T-helper 9 cell (primary cell): Measurements from ENCODE around the gene VPS35.

Experiments
- DNase-seq: peaks from one replicate; pipeline ENCODE4 v3.0.0-alpha.2; 2020
- total RNA-seq, 2 donors: gene quantifications; one replicate each; lab custom pipeline; 2026; lab: John Stamatoyannopoulos, UW

The VPS35 gene
- 45.6 to 204 reads per million in 2 donors for total RNA-seq

DNA sequence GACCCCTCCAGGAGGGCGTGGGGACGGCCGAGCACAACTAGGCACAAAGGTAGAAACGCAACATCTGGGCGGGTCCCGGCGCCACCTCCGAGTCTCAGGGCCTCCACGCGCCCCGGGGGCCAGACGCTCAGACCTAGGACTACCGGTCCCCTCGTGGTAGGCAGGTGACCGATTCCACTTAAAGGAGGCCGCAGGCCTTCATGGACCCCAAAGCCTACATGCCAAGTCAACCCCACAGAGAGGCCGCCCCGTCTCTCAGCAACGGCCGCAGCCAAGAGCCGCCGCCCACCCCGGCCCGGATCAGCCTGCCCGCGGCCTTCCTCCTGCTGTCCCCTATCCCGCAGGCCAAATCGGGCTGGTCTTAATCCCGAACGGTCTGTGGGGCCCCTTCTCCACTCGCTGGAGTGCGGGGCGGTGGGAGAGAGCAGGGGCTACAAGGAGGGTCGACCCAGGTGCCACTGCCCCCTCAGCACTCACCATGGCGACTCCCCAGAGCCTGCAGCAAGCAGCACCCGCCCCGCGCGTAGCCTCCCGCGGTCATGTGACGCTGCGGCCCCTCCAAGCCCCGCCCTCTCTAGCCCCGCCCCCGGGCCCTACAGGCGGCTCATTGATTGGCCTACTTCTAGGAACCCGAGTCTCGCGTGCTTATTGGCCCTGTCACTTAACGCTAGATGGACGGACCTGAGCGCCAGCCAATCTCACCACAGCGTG is at the start of gene VPS35:
Gene VPS35, minus strand, starts transcription at position 525 of the 711 bp plus-strand sequence. Its CDS starts 45 bp downstream, at position 480.
- peak; percentile 100 for DNase-seq

DNA sequence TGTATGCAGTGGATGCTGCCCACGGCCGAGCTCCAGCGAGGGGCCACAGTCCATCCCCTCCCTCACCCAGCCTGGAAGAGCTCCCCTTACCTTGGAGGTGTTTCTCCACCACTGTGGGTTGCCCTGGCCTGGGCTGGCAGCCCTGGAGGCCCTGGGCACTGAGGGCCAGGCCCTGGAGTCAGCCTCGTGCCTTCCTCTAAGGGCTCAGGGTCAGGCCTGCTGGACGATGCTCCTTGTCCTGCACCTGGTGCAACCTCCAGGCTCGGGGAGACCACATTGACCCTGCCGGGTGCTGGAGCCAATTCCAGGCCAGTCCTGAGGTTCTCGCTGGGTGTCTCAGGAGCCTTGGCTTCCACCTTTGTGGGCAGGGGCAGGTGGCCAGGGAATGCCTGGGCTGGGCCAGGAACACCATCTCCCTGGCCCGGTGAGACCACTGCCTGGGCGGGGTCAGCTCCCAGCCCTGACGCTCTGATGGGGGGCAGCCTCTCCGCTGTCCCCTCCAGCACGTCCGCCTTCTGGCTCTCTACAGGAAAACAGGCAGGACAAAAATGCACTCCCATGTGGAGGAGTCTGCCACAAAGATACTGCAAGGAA is 48.7 kb upstream of the VPS35 start:
- DNase-seq = no peak

DNA sequence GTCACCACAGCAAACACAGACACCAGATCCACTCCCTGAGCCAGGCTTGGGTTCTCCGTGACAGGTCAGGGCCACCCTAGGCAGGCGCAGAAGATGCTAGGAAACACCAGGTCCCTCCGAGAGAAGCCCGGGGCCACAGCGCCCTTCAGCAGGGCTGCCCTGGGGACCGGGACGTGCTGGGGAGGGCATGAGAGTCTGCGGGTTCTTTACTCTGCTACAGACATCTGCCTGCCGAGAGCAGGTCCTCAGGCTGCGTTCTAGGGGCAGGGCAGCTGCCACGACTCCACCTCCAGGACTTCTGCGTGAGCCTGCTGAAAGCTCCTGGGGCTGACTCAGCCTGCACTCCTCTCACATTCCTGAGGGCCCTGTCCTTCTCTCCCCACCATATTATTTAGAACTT is 47.7 kb upstream of the VPS35 start:
- no peak for DNase-seq

DNA sequence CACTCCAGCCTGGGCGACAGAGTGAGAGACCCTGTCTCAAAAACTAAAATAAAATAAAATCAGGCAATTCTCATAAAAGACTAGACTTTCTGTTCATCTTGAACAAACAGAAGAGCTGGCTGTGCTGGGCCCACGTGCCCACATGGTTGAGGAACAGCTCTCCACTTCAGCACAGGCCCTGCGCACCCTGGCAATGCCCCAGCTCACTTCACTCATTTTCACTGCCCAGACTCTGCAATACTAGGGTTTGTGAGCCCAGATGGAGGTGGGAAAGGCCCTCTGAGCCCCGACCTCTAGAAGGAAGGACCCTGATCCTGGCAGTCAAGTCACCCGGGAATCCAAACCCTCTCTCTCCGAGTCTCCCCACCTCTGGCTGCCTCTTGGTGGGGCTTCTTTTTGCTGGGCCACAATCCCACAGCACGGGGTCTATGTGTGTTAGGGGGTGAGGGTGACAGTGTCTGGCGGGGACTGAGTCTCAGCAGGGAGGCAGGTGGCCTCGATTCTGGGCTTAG is 44.4 kb upstream of the VPS35 start:
- DNase-seq = no peak

DNA sequence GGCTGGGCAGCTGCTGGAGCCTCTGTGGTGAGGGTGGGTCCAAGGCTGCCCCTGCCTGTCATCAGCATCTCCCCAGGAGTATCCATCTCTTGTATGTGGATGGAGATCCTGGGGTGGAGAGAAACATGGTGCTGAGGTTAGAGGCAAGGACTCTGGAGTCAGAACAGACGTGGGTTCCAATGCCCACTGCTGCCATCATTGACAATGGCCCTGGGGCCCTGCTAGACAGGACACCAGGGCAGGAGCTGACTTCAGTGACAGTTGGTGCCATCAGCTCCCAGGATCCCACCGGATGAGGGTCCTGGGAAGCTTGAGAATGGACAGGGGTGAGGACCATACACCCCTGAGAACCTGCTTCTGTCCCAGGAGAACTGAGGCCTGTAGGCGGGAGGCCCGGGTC is 43.6 kb upstream of the VPS35 start:
- no peak for DNase-seq

DNA sequence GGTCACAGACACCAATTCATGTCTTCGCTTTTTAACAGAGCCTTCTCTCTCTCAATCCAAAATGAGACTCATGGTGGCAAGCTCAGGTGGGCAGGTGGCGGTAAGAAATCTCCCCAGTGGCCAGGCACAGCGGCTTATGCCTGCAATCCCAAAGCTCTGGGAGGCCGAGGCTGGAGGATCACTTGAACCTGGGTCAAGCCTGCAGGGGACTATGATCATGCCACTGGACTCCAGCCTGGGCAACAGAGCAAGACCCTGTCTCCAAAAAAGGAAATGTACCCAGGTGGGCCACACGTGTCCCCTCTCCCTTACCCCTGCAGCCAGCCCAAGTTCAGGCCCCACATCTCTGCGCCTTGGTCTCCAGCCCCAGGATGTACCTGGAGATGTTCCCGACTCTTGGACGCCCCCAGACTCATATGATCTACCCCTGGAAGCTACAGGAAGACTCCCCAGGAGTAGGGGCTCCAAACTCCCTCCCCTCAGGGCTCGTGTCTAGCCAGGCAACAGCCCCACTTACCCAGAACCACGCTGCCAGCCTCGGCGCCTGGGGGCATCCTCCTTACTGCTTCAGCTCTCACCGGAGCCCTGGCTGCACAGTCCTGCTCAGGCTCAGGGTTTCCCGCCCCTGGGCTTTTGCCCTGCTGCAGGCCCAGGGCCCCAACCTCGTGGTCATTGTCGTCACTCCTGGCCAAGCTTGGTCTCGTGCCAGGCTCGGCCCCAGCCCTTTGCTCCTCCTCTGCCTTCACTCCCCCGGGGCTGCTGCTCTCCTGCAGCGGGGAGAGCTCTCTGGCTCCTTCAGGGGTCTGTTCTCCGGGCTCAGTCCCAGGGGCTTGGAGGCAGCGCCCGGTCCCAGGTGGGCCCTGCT is 42.9 kb upstream of the VPS35 start:
- no peak for DNase-seq

DNA sequence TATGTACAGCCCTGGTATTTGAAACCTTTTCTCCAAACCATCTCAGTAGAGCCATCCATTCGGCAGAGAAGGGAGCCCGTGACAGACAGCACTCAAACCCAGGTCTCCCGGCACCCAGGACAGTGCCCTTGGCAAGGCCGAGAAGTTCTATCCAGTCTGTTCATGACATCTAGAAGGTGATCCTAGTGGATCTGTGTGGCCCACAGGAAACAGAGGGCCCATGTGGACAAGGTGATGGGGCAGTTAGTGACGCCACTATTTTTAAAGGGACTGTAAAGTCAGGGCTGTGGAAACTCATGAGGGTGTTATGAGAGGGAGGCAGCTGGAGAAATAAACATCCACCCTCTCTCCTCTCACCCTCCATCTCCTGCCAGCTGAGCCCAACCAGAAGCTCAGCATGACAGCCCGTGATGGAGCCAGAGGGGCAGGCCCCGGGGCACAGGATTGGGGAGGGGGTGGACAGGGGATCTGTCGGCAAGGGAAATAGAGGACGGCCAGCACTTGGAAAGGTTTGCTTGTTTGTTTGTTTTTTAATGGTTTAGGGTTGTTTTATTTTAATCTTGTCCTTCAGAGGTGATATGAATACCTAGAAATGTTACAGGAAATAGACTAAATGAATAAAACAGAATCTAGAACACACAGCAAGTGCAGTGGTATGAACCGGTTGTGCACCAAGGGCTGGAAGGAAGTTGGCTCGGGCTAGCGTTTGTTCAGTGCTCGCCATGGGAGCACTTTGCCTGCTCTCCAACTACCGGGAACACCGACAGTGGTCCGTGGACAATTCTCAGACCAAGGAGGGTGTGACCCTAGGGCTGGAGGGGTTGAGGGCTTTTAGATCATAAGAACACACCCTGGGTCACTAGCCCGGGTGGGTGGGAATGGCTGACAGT is 42.1 kb upstream of the VPS35 start:
- DNase-seq = no peak

DNA sequence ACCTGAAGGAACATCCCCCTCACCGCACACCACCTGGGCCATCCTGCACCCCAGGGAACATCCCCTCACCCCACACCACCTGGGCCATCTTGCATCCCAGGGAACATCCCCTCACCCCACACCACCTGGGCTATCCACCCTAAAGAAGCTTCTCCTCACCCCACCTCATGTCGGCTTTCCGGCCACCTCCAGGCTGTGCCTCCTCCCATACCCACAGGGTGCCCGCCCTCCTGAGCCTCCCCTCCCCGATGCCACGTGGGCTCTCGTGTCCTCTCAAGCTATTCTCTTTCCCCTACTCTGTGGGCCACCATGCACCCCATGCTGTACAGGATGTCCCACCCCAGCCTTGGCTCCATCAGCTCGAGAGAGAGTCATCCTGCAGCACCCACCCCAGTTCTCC is 41.1 kb upstream of the VPS35 start:
- DNase-seq = no peak

DNA sequence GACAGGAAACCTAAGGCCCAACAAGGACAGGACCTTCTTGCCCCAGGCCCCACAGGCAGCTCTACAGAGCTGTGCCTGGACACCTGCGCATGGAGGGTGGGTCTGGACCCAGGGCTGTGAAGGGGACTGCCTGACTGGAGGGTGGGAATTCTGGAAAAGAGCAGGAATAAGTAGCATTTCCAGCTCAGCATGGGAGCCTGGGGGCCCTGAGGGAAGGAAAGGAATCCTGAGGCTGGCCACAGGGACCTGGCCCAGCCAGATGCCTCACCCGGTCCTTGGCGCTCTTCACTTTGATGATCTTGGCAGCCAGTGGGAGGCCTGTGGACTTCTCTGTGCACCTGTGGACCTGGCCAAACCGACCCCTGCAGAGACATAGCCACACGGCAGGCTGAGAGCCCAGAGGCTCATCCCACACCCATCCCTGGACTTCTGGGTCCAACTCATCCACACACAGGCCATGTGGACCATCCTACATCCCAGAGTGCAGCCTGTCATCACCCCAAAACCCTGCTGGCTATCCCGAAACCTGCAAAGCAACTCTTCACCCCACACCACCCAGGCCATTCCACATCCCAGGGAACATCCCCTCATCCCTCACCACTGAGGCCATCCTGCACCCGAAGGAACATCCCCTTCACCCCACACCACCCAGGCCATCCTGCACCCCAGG is 40.5 kb upstream of the VPS35 start:
- no peak for DNase-seq

DNA sequence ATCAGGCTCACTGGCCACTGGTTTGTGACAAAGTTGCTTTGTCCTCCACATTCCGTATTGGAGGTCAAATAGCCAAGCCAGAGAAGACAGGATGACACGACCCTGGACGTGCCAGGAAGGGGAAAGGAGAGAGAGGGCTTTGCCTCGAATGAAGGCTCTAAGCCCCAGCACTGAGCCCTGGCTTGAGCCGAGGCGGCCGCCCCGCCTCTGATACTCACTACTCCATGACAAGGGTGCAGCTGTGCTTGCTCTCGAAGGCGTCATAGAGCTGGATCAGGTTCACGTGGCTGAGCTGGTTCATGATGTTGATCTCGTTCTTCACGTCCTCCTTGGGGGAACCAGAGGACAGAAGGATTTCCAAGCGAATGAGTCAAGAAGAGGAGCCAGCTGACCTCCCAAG is 39.8 kb upstream of the VPS35 start:
- no peak for DNase-seq

DNA sequence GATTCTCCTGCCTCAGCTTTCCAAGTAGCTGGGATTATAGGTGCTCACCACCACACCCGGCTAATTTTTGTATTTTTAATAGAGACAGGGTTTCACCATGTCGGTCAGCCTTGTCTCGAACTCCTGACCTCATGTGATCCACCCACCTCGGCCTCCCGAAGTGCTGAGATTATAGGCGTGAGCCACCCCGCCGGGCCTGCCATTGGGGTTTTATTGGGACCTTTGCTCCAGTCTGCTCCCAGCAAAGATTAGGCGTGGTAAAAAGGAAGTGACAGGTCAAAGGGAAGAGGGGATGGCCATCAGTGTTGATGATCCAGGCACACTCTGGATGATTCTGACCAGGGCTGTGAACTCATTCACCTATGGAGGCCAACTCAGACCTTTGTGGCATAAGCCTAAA is 38.7 kb upstream of the VPS35 start:
- DNase-seq = no peak

DNA sequence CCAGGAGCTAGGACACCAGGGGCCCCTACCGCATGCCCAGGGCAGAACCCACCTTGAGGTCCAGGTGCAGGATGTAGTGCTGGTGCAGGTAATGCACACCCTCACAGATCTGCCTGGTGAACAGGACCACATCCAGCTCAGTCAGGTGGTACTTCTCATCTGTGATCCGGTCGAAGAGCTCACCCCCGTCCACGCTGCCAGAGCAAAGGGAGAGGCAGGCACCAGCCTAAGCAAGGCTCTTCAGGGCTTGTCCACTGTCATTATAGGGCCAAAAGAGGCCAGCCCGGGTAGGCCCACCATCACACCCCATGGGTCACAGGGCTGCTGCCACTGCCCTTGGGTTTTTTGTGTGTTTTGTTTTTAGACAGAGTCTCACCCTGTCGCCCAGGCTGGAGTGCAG is 38.2 kb upstream of the VPS35 start:
- DNase-seq = no peak

DNA sequence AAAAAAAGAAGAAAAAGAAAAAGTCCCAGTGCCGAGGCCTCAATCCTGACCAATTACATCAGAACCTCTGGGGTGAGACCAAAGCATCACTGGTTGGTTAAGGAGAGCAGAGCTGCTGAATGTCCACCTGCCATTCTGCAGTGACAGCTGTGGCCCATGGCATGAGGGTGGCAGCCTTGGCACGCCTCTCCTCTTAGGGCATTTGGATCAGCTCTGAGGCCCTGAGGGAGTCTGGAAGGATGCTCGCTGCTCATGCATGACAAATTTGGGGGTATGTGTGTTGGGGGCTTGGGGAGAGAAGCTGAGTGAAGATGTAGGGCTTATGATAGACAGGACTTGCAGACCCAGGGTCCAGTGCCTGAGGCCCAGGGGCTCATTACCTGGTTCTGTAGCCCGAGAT is 32.9 kb upstream of the VPS35 start:
- DNase-seq = no peak

DNA sequence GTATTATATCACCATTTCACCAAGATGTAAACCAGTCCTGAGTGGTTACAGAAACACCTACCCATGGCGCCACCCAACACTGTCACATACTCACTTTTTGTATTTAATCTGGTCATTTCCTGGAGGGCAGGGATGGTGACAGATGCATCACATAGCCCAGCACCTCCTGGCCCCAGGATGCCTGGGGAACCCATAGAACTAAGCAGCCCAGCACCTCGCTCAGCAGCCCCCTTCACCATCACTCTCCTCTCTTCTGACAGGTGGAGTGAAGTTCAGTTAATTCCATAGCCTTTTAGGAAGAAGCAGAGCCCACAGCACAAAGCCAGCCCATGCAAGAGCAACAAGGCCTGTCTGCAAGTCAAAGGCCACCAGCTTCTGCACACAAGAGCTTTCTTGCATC is 31.6 kb upstream of the VPS35 start:
- DNase-seq = no peak

DNA sequence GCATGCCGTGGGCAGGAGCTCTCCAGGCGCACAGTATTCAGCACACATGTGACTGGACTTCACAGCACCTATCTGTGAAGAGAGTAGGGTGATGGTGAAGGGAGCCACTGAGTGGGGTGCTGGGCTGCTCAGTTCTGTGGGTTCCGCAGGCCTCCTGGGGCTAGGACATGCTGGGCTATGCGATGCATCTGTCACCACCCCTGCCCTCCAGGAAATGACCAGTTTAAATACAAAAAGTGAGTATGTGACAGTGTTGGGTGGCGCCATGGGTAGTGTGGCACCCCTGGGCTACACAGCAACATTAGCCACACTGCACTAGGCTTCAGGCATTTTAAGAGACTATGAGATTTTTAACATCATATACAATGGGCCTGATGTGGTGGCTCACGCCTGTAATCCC is 30.6 kb upstream of the VPS35 start:
- DNase-seq = no peak

DNA sequence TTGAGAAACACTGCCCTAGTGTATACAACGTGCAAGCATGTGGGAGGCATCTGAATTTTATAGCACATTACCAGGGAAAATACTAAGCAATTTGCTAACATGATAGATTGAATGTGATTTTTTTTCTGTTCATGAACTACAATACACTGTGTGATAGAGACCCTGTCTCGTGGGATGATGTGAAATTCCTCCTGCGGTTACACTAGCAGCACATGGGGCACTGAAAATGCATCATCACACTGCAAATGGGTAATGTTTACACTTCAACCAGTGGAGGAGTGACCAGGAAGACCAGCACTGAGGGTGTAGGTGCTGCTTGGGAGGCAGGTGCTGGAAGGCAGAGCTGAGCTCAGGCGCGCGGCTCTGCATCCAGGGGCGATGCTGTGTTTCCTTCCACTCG is 29.2 kb upstream of the VPS35 start:
- DNase-seq = no peak

DNA sequence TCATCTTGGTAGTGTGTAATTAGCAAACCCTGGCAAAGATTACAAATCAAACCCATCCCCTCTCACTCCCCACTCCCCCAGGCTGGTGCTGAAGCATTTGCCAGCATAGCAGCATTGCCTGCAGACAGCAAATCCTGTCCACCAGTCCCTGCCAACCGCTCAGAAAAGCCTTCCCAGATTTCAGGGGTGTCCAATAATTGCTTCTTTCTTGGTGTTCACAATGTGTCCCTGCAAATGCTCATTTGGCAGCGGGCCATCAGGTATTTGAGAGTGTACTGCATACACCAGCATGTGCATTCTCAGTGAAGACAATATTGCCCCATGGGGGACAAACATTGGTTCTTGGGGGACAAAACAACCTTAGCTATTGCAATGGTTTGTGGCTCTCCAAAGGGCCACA is 28.7 kb upstream of the VPS35 start:
- no peak for DNase-seq

DNA sequence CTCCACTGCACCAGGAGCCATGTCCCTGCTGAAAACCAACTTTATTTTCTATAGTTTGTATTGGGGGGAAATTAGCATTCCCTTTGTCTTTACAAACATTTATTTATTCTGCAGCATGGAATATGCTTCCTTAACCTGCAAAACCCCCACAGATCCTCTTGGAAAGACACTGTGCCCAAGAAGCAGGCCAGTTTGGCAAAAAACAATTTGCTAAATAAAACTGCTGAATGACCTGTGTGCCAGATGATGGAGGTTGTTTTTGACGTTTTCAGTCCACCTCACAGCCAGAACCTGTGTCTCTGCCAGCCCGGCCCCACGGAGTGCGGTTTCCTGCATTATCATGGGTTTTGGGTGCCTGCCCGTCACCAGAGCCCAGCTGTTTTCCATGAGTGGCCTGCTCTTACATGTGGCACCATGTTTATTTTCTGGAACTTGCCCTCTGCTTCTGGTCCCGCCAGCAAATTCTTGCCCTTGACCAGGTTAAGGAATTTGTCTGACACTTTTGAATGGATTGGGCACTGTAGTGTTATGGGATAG is 26.9 kb upstream of the VPS35 start:
- DNase-seq = no peak

DNA sequence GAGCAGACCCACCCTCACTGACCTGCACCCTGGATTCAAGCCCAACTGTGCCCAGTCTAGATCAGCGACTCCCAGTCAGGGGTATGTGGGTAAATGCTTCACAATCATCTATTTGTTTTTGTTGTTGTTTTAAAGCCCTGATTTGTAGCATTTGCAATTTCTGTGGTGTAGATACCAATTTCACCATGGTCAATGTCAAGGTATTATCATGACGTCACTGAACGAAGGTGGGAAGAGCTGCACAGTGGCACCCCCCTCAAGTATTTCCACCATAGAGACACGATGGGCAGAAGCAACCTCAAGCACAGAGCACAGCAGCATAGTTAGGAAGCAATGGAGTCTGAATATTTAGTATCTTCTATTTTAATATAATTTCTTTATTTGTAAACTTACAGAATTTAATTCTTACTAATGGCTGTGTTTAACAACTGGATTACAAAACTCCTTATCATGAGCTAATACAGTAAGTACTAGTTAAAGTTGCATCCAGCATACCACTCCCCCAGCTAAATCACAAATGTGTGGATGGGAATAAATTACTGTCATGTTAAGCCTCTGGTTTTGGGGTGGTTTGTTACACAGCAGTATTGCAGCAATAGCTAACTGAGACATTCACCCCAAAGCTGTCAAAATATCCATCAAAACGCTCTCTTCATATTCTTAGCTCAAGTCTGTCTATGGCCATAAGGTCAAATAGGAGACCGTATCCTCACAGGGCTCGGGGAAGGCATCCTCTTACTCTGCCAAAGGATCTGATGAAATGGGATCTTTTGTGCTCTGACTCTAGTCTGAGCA is 26.0 kb upstream of the VPS35 start:
- DNase-seq = no peak

DNA sequence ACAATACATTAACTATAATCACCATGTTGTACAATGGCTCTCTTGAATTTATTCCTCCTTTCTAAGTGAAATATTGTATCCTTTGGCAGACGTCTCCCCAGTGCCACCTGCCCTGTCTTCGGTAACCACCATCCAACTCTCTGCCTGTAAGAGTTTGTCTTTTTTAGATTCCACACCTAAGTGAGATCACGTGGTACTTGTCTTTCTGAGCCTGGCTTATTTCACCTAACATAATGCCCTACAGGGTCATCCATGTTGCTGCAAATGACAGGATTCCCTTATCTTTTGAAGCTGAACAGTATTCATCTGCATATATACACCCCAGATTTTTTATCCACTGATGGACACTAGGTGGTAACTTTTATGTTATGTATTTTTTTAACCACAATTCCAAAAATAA is 24.7 kb upstream of the VPS35 start:
- DNase-seq = no peak

DNA sequence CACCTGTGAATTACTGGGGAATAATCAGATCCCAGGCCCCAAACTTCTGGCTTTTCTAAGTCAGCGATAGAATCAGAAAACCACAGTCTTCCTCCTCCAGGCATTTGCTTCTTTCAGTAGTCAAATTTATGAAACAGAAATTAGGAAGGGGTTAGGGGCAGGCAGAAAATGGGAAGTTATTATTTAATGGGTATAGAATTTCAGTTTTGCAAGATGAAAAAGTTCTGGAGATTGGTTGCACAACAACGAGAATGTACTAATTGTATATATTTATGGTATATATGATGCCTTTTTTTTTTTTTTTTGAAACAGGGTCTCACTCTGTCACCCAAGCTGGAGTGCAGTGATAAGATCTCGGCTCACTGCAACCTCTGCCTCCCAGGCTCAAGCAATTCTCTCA is 23.9 kb upstream of the VPS35 start:
- DNase-seq = no peak
